Stimulated activated CD8-positive, alpha-beta memory T cell treated with anti-CD3 and anti-CD28 coated beads, Interleukin-15, amount 100 ng/mL, for 24 hours (primary cell): ENCODE results near the gene TRABD2B.

ENCODE experiments used
- DNase-seq: peaks from one replicate; pipeline ENCODE4 v3.0.0-alpha.2; 2020; ENCODE audit warnings: low read depth

The TRABD2B gene

GRCh38 chr1:47722909-47723580, 274.1 kb downstream of the TRABD2B start:
- no peak for DNase-seq

- no peak for DNase-seq
Measured at GRCh38 chr1:47722101-47722500, 275.1 kb downstream of the TRABD2B start.

GRCh38 chr1:47720111-47720510, 277.1 kb downstream of the TRABD2B start:
- DNase-seq, result no peak

GRCh38 chr1:47717341-47717740, 279.8 kb downstream of the TRABD2B start:
- no peak for DNase-seq

- no peak for DNase-seq
Measured at GRCh38 chr1:47713975-47714767, 283.0 kb downstream of the TRABD2B start.

- no peak for DNase-seq
Measured at GRCh38 chr1:47713333-47713953, 283.7 kb downstream of the TRABD2B start.

GRCh38 chr1:47712596-47713299, 284.4 kb downstream of the TRABD2B start:
- no peak for DNase-seq

- DNase-seq, result no peak
Measured at GRCh38 chr1:47711848-47712492, 285.2 kb downstream of the TRABD2B start.

GRCh38 chr1:47711184-47711847, 285.9 kb downstream of the TRABD2B start:
- no peak for DNase-seq
